Stimulated activated CD8-positive, alpha-beta memory T cell treated with anti-CD3 and anti-CD28 coated beads, Interleukin-4, amount 100 ng/mL, for 1 hour (primary cell): ENCODE results near the gene ACER2.
"Not testable (repeated sequence)": the region's sequence is repeated elsewhere in the genome, so short reads cannot be mapped to it uniquely, and the experiment has no call there.

Experiments
- DNase-seq, 2 donors: peaks; one replicate each; pipeline ENCODE4 v3.0.0-alpha.2; 2020; ENCODE audit warnings: low read depth in 2 of 2, low spot score in 1 of 2

ACER2 gene

DNA sequence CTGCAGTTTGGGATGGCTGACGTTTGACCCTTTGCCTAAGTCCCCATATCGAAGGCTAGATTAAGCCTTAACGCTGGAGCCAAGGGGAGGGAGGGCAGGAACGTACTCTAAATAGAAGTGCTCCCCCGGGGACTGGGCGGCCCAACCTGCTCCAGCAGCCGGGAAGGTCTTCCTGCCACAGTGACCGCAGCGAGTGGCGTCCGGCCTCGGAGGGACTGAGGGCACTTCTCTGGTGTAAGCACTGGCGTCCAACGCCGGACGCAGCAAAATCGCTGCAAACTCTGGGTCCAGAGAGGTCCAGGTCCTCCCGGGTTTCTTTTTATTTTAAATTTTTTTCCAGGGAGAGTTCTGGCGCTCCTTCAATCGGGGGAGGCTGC lies 505 bp upstream of the ACER2 start:
- DNase-seq = no peak

DNA sequence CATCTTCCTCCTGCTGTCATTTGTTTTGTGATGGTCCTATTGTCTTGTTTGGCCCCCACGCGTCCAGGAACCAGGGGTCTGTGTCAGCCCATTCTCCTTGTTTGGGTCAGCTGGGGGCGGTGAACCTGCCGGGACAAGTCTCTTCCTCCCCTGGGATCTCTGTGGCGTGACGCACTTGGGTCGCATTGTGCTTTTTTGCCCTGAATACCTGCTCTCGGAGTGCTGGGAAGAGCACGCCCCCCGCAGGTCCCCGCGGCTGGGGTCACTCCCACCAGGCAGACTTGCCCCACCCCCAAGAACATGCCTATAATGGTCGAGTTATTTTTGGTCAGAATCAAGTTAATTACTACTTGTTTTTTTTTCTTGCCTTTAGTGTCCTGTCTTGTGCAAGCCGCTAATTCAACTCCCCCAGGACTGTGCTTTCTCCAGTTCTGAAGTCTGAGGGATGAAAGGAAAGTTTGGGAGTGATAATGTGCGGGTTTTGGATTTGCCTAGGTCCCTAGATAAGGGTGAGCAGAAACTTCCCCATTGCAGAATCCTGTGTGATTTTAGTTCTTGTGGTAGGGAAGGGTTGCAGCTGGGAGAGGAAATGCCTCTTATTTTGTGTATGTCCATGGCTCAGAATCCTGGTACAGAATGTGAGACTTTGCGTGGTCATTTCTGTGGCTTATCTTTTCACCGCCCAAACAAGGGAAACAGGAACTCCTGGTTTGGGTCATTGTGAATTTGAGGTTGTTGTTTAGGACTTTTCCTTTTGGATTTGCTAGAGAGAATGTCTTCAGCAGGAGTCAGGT lies 789 bp downstream of the ACER2 start:
- DNase-seq = no peak

DNA sequence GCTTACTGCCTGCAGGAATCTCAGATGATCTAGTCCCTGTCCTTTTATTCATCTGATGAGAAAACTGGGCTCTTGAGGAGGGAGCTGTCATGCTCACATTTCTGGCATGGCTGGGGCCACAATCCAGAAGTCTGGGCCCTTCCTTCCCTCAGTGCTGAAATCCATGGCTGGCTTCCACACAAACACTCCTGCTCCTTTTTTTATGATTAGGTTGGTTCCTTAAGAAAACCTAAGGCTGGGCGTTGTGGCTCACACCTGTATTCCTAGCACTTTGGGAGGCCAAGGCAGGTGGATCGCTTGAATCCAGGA lies 1.3 kb downstream of the ACER2 start:
- DNase-seq = no peak

DNA sequence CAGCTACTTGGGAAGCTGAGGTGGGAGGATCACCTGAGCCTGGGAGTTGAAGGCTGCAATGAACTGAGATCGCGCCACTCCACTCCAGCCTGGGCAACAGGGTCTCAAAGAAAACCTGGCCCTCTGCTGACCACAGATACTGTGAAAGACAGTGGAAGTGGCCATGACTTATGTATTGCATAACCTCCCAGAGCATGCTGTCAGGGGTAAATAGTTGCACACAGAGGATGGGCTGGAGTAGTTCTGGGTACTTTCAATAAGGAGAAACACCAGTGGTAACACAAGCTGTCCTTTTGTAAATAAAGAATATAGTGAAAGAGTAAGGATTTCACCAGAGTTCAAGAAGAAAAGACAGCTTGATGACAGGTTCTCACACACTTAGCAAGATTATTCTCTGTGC lies 1.8 kb downstream of the ACER2 start:
- no peak for DNase-seq

DNA sequence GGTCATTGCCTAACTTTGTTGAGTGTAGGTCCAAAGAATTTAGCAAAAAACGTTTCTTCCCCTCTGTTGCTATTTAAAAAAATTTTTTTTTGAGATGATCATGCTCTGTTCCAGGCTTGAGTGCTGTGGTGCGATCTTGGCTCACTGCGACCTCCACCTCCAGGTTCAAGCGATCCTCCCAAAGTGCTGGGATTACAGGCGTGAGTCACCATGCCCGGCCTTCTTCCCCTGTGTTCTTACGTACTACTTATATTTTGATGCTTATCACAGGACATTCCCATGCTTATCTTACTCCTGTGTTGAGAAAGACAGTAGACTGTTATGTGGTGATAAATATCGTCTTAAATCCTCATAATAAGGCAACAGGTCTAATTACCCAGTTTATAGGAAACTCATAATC lies 2.5 kb downstream of the ACER2 start:
- no peak for DNase-seq

DNA sequence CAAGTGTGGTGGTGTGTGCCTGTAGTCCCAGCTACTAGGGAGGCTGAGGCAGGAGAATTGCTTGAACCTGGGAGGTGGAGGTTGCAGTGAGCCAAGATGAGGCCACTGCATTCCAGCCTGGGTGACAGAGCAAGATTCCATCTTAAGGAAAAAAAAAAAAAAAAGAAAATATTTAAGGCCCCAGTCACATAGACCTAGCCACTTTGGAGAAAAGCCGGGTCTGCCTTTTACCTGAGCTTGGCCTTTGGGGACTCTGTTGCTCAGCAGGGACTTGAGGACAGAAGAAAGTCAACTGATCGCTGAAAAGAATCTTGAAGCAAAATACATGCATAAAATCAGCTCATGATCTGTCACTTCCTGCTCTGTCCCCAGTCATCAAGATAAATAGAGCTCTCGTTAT lies 4.6 kb downstream of the ACER2 start:
- DNase-seq = not testable (repeated sequence)

DNA sequence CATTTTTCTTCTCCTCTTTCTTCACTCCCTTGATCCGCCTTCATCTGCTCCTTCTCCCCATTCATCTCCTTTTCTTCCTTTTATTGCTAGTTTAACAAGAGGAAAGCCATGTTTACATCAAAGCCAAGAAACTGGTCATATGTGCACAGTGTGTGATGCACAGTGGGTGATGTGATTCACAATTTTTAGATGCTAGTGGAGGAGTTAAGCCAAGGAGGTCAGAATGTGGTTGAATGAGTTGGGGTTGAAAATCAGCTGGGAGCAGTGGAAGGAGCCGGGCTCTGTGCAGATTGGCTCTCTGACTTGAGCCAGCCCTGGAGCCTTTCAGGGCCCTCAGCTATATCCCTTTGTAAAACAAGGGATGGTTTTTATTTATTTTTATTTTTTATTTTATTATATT lies 7.3 kb downstream of the ACER2 start:
- DNase-seq = no peak

DNA sequence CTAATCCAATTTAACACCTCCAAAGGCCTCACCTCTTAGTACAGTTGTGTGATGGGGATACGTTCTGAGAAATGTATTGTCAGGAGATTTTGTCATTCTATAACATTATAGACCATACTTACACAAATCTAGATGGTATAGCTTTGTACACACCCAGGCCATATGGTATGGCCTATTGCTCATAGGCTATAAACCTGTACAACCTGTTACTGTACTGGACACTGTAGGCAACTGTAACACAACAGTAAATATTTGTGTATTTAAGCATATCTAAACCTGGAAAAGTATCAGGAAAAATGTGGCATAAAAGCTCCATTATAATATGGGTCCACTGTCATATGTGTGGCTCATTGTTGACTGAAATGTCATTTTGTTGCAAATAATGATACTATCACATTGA lies 12.1 kb downstream of the ACER2 start:
- DNase-seq = no peak

DNA sequence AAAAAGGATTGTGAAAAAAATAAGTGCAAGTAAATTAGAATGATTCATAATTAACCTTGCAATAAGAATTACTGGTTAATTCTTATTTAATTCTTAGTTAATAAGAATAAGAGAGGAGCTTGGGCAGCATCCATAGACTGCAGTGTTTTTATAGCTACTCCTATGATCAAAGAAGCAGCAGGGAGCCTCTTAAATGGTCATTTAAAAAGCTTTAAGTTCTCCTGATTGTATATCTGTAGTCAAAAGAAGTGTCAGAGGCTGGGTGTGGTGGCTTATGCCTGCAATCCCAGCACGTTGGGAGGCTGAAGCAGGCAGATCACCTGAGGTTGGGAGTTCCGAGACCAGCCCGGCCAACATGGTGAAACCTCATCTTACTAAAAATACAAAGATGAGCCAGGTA lies 14.4 kb downstream of the ACER2 start:
- DNase-seq = no peak

DNA sequence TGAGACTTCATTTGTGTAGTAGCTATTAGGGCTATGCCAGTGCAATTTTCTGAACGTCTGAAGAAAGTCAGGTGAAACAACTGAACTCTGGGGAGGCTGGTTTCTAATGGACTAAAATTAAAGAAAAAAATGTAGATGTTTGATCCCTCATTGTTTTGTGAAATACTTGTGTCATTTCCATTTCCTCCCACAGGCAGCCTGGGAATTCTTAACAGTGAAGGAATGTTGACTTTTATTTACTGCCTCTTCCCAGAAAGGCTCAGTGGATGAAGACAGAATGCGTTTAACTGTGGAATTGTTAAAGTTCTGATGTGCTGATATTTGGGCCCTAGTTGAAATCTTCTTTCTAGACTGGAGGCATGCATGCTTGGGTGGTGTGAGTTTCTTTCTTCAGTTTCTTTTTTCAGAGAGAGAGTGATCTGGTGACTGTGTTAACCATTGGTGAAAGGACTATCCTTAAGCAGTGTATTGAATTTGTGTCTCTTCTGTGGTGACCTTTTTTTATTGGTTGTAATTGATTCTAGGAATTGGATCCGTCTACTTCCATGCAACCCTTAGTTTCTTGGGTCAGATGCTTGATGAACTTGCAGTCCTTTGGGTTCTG lies 15.5 kb downstream of the ACER2 start:
- DNase-seq = no peak

DNA sequence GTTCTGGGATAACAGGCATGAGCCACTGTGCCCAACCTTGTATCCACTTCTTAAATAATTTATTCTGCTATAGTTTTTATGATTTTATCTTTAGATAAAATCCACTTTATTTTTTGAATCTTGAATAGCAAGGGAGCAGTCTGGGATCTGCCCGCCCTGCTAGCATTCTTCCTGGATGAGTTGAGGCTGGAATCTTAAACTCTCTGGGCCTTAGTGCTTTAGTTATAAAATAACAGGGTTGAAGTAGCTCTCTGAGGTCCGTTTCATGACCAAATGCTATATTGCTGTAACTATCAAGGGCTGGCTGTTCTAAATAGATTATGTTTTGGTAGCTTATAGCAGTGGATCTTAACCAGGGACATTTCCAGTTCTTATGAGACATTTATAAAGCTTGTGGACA lies 20.8 kb downstream of the ACER2 start:
- no peak for DNase-seq

DNA sequence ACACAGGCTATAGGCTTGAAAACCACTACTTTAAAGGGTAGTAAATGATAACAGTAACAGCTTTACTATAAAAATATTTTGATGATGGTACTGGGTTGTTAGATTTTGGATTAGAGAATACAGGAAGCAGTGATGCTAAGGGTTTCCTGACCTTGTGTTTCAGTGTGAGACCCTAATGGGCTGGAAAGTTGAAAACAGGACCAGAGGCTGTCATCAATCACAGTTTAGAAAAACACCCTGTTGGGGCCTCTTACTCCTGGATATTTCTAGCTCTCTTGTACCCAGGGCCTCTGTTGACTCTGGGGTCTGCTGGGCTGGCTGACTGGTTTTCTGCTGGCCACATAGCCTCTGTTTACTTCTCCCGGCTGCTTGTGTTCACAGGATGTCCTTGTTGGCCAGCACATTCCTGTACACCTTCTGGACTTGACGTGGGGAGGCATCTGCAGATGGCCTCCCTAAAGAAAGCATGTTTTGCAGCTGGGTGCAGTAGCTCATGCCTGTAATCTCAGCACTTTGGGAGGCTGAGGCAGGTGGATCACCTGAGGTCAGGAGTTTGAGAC lies 21.5 kb downstream of the ACER2 start:
- no peak for DNase-seq

DNA sequence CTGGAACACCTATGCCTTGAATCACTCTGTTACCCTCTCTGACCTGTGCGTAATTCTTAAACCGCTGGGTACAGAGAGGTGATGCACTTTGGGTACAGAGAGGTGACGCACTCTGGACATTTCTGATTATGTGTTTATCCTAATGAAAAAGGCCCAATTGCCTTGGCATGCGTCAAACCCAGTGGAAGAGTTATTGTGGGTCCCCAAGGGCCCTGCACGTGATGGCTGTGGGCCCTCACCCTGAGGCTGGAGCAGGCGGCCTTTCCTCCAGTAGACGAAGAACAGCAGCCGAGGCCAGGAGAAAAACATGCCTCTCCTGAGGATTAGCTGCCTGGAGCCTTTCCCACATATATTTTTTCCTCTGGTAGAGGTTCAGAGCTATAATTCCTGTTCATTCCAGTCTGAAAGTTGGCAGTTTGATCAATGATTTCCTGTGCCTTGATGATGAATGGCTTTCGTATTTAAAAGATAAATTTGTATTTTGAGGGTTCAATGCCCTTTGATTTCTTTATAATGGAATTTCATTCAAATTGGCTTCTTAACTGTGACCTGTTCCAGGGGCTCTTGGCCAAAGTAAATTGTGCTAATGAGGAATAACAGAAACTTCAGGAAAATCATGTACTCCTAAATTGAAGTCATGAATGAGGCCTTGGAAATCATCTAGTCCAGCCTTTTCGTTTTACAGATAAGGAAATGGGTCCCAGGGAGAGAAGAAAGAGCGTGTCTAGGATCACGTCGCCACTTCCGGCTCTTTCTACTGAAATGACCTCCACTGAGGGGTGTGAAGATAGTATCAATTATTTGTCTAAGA lies 22.8 kb downstream of the ACER2 start:
- DNase-seq = no peak

DNA sequence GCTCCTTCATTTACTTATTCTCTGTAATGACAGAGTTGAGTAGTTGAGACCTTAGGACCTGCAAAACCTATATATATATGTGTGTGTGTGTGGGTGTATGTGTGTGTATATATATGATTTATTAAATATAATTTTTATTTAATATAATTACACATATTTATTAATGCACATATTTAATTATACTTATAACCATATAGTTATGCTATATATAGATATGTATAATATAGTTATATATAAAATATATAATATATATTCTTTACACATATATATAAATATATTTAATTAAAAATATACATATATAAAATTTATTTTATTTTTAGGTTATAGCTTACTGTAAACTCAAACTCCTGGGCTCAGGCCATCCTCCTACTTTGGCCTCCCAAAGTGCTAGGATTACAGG lies 23.7 kb downstream of the ACER2 start:
- DNase-seq = no peak

DNA sequence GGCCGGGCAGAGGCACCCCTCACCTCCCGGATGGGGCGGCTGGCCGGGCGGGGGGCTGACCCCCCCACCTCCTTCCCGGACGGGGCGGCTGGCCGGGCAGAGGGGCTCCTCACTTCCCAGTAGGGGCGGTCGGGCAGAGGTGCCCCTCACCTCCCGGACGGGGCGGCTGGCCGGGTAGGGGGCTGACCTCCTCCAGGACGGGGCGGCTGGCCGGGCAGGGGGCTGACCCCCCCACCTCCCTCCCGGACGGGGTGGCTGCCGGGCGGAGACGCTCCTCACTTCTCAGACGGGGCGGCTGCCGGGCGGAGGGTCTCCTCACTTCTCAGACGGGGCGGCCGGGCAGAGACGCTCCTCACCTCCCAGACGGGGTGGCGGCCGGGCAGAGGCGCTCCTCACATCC lies 24.9 kb downstream of the ACER2 start:
- DNase-seq = not testable (repeated sequence)

DNA sequence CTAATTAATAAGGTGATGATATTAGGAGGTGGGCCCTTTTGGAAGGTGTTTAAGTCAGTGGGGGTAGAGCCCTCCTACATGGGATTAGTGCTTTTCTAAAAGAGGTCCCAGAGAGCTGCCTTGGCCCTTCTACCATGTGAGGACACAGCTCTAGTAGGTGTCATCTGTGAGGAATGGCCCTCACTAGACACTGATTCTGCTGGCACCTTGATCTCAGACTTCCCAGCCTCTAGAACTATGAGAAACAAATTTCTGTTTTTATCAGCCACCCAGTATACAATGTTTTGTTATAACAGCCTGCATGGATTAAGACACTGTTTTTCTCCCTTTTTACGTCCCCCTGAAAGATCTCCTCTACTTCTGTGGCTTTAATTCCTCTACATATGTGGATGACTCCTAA lies 31.6 kb downstream of the ACER2 start:
- no peak for DNase-seq

DNA sequence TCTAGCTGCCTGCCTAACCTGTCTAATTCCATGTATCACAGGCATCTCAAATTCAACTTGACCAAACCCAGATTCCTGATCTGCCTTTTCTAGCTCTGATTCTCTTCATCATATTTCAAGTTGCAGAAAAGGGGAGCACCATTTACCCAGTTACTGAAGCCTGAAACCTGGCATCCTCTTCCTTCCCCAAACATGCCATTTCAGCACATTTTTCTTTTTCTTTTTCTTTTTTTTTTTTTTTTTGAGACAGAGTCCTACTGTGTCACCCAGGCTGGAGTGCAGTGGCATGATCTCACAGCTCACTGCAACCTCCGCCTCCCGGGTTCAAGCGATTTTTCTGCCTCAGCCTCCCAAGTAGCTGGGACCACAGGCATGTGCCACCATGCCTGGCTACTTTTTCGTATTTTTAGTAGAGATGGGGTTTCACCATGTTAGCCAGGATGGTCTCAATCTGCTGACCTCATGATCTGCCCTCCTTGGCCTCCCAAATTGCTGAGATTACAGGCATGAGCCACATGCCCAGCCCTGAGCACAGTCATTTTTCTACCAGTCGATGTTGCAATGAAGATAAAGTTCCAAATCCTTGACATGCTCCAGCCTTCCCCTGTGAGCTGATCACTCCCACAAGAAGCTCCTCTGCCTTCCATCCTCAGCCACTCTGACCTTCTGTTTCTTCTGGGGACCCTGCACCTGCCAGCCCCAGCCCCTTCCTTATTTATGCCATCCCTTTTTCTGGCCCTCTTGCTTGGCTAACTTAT lies 32.2 kb downstream of the ACER2 start:
- no peak for DNase-seq

DNA sequence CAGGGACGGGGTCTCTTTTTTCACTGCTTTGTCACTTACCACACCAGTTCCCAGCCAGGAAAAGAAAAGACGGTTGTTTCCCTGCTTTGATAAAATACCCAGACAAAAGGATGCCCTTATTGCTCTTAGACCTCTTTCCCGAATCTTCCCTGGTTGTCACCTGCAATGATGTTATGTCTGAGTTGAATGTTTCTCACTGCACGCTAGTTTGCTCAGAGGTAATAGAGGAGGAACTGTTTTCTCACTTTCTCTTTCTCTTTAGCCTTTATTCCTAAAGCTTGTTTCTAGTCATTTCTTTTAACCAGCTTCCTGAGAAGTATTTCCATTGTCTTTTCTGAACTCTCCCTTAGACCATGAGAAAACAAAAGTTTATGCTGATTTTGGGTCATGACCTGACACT lies 32.9 kb downstream of the ACER2 start:
- DNase-seq = no peak

DNA sequence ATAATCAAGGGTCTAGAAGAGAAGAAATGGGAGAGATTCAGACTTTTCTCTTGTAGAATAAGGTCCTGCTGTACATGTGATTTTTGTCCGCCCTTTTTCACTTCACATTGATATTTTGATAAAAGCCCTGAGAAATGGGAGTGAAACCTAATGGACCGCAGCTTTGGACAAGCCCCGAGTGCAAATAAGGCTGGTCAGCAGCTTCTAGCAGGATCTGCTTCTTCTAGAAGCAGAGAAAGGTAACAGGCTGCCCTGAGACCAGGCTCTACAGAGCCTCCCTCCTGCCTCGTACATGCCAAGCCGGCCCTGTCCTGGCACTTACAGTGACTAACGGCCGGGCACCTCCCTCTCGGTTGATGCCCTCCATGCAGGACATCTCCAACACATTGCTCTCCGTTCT lies 33.4 kb downstream of the ACER2 start:
- DNase-seq = no peak

DNA sequence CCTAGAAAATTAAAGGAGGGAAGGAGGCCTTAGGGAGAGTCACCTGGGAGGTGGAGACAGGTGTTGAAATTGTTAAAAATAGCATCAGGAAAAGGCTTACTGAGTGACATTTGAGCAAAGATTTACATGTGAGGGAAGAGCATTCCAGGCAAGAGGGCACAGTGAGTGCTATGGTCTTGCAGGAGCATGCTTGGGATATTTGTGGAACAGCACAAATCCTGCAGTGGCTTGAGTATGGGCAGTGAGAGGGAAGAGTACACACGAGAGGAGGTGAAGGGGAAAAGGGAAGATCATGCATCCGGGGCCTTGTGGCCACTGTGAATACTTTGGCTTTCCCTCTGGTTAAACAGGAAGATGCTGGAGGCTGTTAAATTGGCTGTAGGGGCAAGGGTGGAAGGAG lies 36.6 kb downstream of the ACER2 start:
- no peak for DNase-seq

DNA sequence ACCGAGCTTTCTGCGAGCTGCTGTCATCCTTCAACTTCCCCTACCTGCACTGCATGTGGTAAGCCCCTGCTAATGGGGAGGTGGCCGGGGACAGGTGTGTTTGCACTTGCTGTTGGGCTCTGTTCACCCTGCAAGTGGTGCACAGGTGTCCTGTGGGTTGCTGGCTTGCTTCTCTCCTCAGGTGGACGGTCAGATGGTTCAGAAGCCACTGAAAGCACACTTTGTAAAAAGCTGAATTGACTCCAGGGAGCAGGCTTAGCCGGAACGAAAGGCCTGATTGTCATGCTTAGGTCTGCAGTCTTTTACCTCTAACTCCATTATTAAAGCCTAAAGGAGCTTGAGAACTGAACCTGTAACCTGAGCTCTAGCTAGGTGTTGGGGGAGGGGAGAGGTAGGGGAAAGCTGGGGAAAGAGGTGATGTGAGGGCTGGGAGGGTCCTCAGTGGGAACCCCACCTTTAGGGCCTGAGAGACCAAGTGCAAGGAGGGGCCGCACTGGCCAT lies 37.6 kb downstream of the ACER2 start:
- no peak for DNase-seq
